Psoas muscle (tissue), 8 donors: ENCODE measurements around the gene CCNI. TPM values are rescaled to one million over a fixed set of nuclear protein-coding genes. Genes with fewer than 3 reads are reported as not detected.

Experiments
- ATAC-seq, 4 donors: fragments of 200-7000 bp; cut with Tn5 transposase; one replicate each; pipeline ENCODE4 v1.9.1; 2020; ENCODE audit warnings: moderate library complexity in 3 of 4, mild to moderate bottlenecking in 2 of 4
- DNase-seq, 2 donors: peaks; one replicate each; pipeline ENCODE4 v3.0.0-alpha.2; 2020
- H3K27ac ChIP-seq: fragments of 200-600 bp; one replicate; pipeline ENCODE4 v1.8.0; 2022
- H3K27me3 ChIP-seq, 3 donors: fragments of 200-600 bp in 1 of 3; one replicate each; pipeline versions ENCODE4 v1.6.1 to v1.8.0; 2013 to 2022; ENCODE audit warnings: low read length in 2 of 3, mild to moderate bottlenecking in 2 of 3, moderate library complexity in 1 of 3; ENCODE audit not compliant: insufficient read depth in 3 of 3
- H3K36me3 ChIP-seq, 2 donors: fragments of 200-600 bp in 1 of 2; one replicate each; pipeline versions ENCODE4 v1.6.1 to v1.8.0; 2013 to 2022; ENCODE audit warnings: low read depth in 1 of 2, mild to moderate bottlenecking in 1 of 2, moderate library complexity in 1 of 2; ENCODE audit not compliant: insufficient read depth in 1 of 2
- H3K4me1 ChIP-seq: fragments of 200-600 bp; one replicate; pipeline ENCODE4 v1.8.0; 2022
- H3K4me3 ChIP-seq: fragments of 200-600 bp; one replicate; pipeline ENCODE4 v1.8.0; 2022; ENCODE audit warnings: mild to moderate bottlenecking
- H3K9me3 ChIP-seq: fragments of 200-600 bp; one replicate; pipeline ENCODE4 v1.8.0; 2022
- CTCF ChIP-seq: fragments of 200-600 bp; IDR thresholded peaks from one replicate; pipeline ENCODE4 v1.8.0; 2022; ENCODE audit warnings: antibody characterized with exemption
- WGBS, 3 donors: extraction: QIAGEN DNeasy Blood & Tissue Kit; methylation state at CpG; one replicate each; pipeline versions ENCODE4 v1.1.6 to v1.1.7; 2013; 5-methylcytosine and 5-hydroxymethylcytosine counted together
- intact Hi-C, 2 donors: fragments of 100-400 bp; cut with DNase I; formaldehyde crosslinking; loops; one replicate each; pipeline versions ENCODE4 v1.11.0 to v1.14.2; 2022
- polyA plus RNA-seq, 3 donors: library from polyadenylated mRNA; stranded (reverse); fragments of 200-250 nt; gene quantifications; one replicate each; pipeline ENCODE4 v1.2.3, GENCODE V29; 2013
- total RNA-seq, 4 donors: library from RNA; stranded (reverse); fragmentation: NEBNext Ultra II Directional in 2 of 4; extraction: Animal tissue kit (Norgen Biotek cat#: 25700) in 2 of 4; gene quantifications; one replicate each; pipeline versions ENCODE4 v1.2.1 to v1.2.4, GENCODE V29; 2021 to 2023
- donor health status: healthy with polysubstance abuse.
- donor health status: DM: no; HTN: no; CAD: no; lungs with moderate emphysema.
- donor health status: Bipolar disorder and iron deficiency.
- donor health status: healthy.
- donor health status: DM: yes; HTN: yes; CAD: no.
- donor health status: DM: no; HTN: no; CAD: no.
- donor health status: DM: no; HTN: no; CAD: no.
- donor health status: DM: yes; HTN: yes; CAD: no.

The CCNI gene
- total and polyA plus RNA-seq, 7 donors, result 82.1 to 182 (median 147) TPM

GRCh38 chr4:77002321-77003107, 73.3 kb downstream of the CCNI start:
- peak overlapping the region; percentile 68 for H3K27ac ChIP-seq
- ATAC-seq (peak; percentile 61 to 92 (median 82)), DNase-seq (no peak)
- H3K4me1 ChIP-seq, result peaks cover 23% of the 10 kb centered on the region
- H3K36me3 ChIP-seq, result peaks cover 9 to 42% of the 10 kb centered on the region in 2 donors
- 34 to 44% (median 37%) methylated on average over 5 of the region's 5 CpGs for WGBS, 3 donors
- no peak for TF ChIP-seq CTCF
- H3K27me3 ChIP-seq, result no peaks in the 10 kb centered on the region
- H3K4me3 ChIP-seq, result peak overlapping the region; percentile 21
- intact Hi-C loops, result loop anchor here in 1 of 2 donors (5.0 kb wide), 1 partner anchor 60 kb away; no protein-coding TSS in a partner anchor
- no peaks in the 10 kb centered on the region for H3K9me3 ChIP-seq

GRCh38 chr4:77001907-77002306, 73.9 kb downstream of the CCNI start:
- DNase-seq (no peak), ATAC-seq (peak in 3 of 4 donors; percentile 38 to 63 (median 50))
- 4 to 8% (median 8%) methylated on average over 1 of the region's 1 CpG for WGBS, 3 donors
- Histone ChIP-seq H3K36me3 (peaks cover 5 to 45% of the 10 kb centered on the region in 2 donors), H3K4me1 (peaks cover 23% of the 10 kb centered on the region), H3K4me3 (no peak overlapping the region), H3K27ac (peak overlapping the region; percentile 68), H3K9me3 (no peaks in the 10 kb centered on the region), H3K27me3 (no peaks in the 10 kb centered on the region)
- no peak for TF ChIP-seq CTCF
- intact Hi-C loops, result loop anchor here in 1 of 2 donors (5.0 kb wide), 1 partner anchor 60 kb away; no protein-coding TSS in a partner anchor

GRCh38 chr4:76998251-76998901, 77.4 kb downstream of the CCNI start:
- TF ChIP-seq CTCF, result no peak
- intact Hi-C loops, result no loop called here
- DNase-seq, result no peak
- Histone ChIP-seq H3K4me3 (no peak overlapping the region), H3K27me3 (no peaks in the 10 kb centered on the region), H3K27ac (no peak overlapping the region), H3K9me3 (no peaks in the 10 kb centered on the region), H3K4me1 (peaks cover 36% of the 10 kb centered on the region), H3K36me3 (peaks cover 5 to 34% of the 10 kb centered on the region in 2 donors)
- WGBS, 3 donors, result 58 to 72% (median 61%) methylated on average over 8 of the region's 8 CpGs
- no peak for ATAC-seq

GRCh38 chr4:76997532-76997931, 78.3 kb downstream of the CCNI start:
- no peaks in the 10 kb centered on the region for H3K27me3 ChIP-seq
- no peak for TF ChIP-seq CTCF
- H3K9me3 ChIP-seq, result no peaks in the 10 kb centered on the region
- 66 to 83% (median 67%) methylated on average over 5 of the region's 5 CpGs for WGBS, 3 donors
- ATAC-seq (no peak), DNase-seq (no peak)
- no peak overlapping the region for H3K27ac ChIP-seq
- H3K36me3 ChIP-seq, result peaks cover 5 to 34% of the 10 kb centered on the region in 2 donors
- peaks cover 31% of the 10 kb centered on the region for H3K4me1 ChIP-seq
- intact Hi-C loops, result no loop called here
- H3K4me3 ChIP-seq, result no peak overlapping the region

Other genes with a start within 250 kb of the CCNI start
- under 1 TPM in 1 of 4 donors, not detected in 3; 0.09 TPM for gene SOWAHB, start 177.8 kb downstream of the CCNI start, total RNA-seq
- under 1 TPM in 1 of 3 donors, not detected in 2; 0.03 TPM for gene SOWAHB, start 177.8 kb downstream of the CCNI start, polyA plus RNA-seq
- gene SEPTIN11, start 126.2 kb downstream of the CCNI start, total RNA-seq, result 10 to 100 TPM; 20.9 to 54.0 (median 35.1) TPM
- gene SEPTIN11, start 126.2 kb downstream of the CCNI start, polyA plus RNA-seq, result 10 to 100 TPM in 2 of 3 donors, 1 to 10 TPM in 1; 5.7 to 48.2 (median 21.5) TPM
- gene CCNG2, start 81.2 kb upstream of the CCNI start, total RNA-seq, result 10 to 100 TPM in 2 of 4 donors, 1 to 10 TPM in 2; 3.1 to 34.6 (median 12.4) TPM
- gene CCNG2, start 81.2 kb upstream of the CCNI start, polyA plus RNA-seq, result 1 to 10 TPM; 3.4 to 7.0 (median 3.5) TPM